Psoas muscle (tissue), 8 donors: ENCODE results near the gene PROSER1. TPM values are rescaled to one million over a fixed set of nuclear protein-coding genes. Genes with fewer than 3 reads are reported as not detected.

Source experiments
- ATAC-seq, 4 donors: fragments of 200-7000 bp; cut with Tn5 transposase; one replicate each; pipeline ENCODE4 v1.9.1; 2020; ENCODE audit warnings: moderate library complexity in 3 of 4, mild to moderate bottlenecking in 2 of 4
- DNase-seq, 2 donors: peaks; one replicate each; pipeline ENCODE4 v3.0.0-alpha.2; 2020
- H3K27ac ChIP-seq: fragments of 200-600 bp; one replicate; pipeline ENCODE4 v1.8.0; 2022
- H3K27me3 ChIP-seq, 3 donors: fragments of 200-600 bp in 1 of 3; one replicate each; pipeline versions ENCODE4 v1.6.1 to v1.8.0; 2013 to 2022; ENCODE audit warnings: low read length in 2 of 3, mild to moderate bottlenecking in 2 of 3, moderate library complexity in 1 of 3; ENCODE audit not compliant: insufficient read depth in 3 of 3
- H3K36me3 ChIP-seq, 2 donors: fragments of 200-600 bp in 1 of 2; one replicate each; pipeline versions ENCODE4 v1.6.1 to v1.8.0; 2013 to 2022; ENCODE audit warnings: low read depth in 1 of 2, mild to moderate bottlenecking in 1 of 2, moderate library complexity in 1 of 2; ENCODE audit not compliant: insufficient read depth in 1 of 2
- H3K4me1 ChIP-seq: fragments of 200-600 bp; one replicate; pipeline ENCODE4 v1.8.0; 2022
- H3K4me3 ChIP-seq: fragments of 200-600 bp; one replicate; pipeline ENCODE4 v1.8.0; 2022; ENCODE audit warnings: mild to moderate bottlenecking
- H3K9me3 ChIP-seq: fragments of 200-600 bp; one replicate; pipeline ENCODE4 v1.8.0; 2022
- CTCF ChIP-seq: fragments of 200-600 bp; IDR thresholded peaks from one replicate; pipeline ENCODE4 v1.8.0; 2022; ENCODE audit warnings: antibody characterized with exemption
- WGBS, 3 donors: extraction: QIAGEN DNeasy Blood & Tissue Kit; methylation state at CpG; one replicate each; pipeline versions ENCODE4 v1.1.6 to v1.1.7; 2013; 5-methylcytosine and 5-hydroxymethylcytosine counted together
- intact Hi-C, 2 donors: fragments of 100-400 bp; cut with DNase I; formaldehyde crosslinking; loops; one replicate each; pipeline versions ENCODE4 v1.11.0 to v1.14.2; 2022
- polyA plus RNA-seq, 3 donors: library from polyadenylated mRNA; stranded (reverse); fragments of 200-250 nt; gene quantifications; one replicate each; pipeline ENCODE4 v1.2.3, GENCODE V29; 2013
- total RNA-seq, 4 donors: library from RNA; stranded (reverse); fragmentation: NEBNext Ultra II Directional in 2 of 4; extraction: Animal tissue kit (Norgen Biotek cat#: 25700) in 2 of 4; gene quantifications; one replicate each; pipeline versions ENCODE4 v1.2.1 to v1.2.4, GENCODE V29; 2021 to 2023
- donor health status: healthy with polysubstance abuse.
- donor health status: DM: no; HTN: no; CAD: no; lungs with moderate emphysema.
- donor health status: Bipolar disorder and iron deficiency.
- donor health status: healthy.
- donor health status: DM: yes; HTN: yes; CAD: no.
- donor health status: DM: no; HTN: no; CAD: no.
- donor health status: DM: no; HTN: no; CAD: no.
- donor health status: DM: yes; HTN: yes; CAD: no.

The PROSER1 gene
- total and polyA plus RNA-seq, 7 donors = 3.4 to 19.2 (median 13.3) TPM

DNA sequence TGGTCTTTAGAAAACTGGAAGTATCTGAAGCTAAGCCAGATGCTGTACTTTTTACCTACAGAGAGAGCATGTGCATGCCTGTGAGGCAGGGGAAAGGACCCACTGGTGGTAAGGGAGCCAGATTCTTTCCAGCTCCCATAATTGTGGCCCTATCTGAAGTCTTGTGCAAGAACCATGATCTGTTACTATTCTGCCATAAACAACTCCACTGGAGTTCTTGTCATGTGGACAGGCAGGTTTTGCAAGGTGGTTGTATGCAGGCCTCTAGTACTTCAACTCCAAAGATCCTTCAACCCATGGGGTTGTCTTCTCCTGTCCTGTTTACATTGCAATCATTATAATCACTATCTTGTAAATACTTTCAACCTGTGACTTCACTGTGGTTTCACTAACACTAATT, 14.1 kb downstream of the PROSER1 start:
- H3K27ac ChIP-seq = no peak overlapping the region
- DNase-seq (no peak), ATAC-seq (no peak)
- no peak overlapping the region for H3K4me3 ChIP-seq
- intact Hi-C loops = loop anchor here in 1 of 2 donors (10.0 kb wide), 1 partner anchor 679 kb away; the partner anchor contains the start of gene UFM1
- no peak for TF ChIP-seq CTCF
- H3K36me3 ChIP-seq = peaks cover 0 to 90% of the 10 kb centered on the region in 2 donors
- H3K9me3 ChIP-seq = no peaks in the 10 kb centered on the region
- H3K27me3 ChIP-seq = no peaks in the 10 kb centered on the region
- H3K4me1 ChIP-seq = peaks cover 4% of the 10 kb centered on the region

- intact Hi-C loops = loop anchor here in 1 of 2 donors (10.0 kb wide), 1 partner anchor 679 kb away; the partner anchor contains the start of gene UFM1
- Histone ChIP-seq H3K9me3 (no peaks in the 10 kb centered on the region), H3K4me1 (peaks cover 4% of the 10 kb centered on the region), H3K27ac (no peak overlapping the region), H3K4me3 (no peak overlapping the region), H3K27me3 (no peaks in the 10 kb centered on the region), H3K36me3 (peaks cover 0 to 85% of the 10 kb centered on the region in 2 donors)
- DNase-seq = no peak
- no peak for TF ChIP-seq CTCF
- 81 to 89% (median 85%) methylated on average over 2 of the region's 2 CpGs for WGBS, 3 donors
- ATAC-seq = no peak
Measured at GRCh38 chr13:39023316-39023715, 14.6 kb downstream of the PROSER1 start.

DNA sequence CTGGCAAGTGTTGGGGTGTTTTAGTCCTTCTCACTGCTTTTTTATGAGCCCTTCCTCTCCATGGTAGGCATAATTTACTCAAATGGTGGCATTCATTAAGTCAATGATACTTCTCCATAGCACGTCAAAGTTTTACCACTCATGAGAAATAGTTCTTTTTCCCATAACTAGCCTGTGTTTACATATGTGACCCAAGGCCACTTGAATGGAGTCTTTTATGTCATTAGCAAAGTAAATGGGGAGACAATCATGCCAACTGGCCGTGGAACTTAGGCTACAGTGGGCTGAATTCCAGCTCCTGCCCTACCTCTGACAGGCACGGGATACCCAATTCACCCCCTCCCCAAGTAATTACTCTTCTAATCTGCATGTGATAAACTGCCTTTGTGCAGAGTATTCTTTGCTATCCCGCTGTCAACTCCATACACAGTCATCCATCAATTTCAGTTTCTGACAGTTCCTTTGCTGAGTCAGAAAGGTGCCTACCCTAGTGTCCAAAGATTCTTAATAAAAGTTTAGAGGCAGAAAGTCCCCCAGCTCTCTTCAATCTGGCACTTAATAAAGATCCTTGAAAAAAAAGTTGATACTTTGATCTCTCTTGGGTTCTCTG, 16.9 kb downstream of the PROSER1 start:
- WGBS, 3 donors = 82 to 89% (median 85%) methylated on average over 4 of the region's 4 CpGs
- Histone ChIP-seq H3K4me3 (no peak overlapping the region), H3K27ac (no peak overlapping the region), H3K36me3 (peaks cover 0 to 83% of the 10 kb centered on the region in 2 donors), H3K27me3 (no peaks in the 10 kb centered on the region), H3K9me3 (no peaks in the 10 kb centered on the region), H3K4me1 (peaks cover 12% of the 10 kb centered on the region)
- no peak for TF ChIP-seq CTCF
- no peak for DNase-seq
- ATAC-seq = no peak
- intact Hi-C loops = loop anchor here in 1 of 2 donors (10.0 kb wide), 1 partner anchor 676 kb away; the partner anchor contains the start of gene UFM1

- peak; percentile 51 for TF ChIP-seq CTCF
- Histone ChIP-seq H3K27me3 (no peaks in the 10 kb centered on the region), H3K27ac (peak overlapping the region; percentile 75), H3K9me3 (no peaks in the 10 kb centered on the region), H3K36me3 (peaks cover 0 to 83% of the 10 kb centered on the region in 2 donors), H3K4me3 (no peak overlapping the region), H3K4me1 (peaks cover 14% of the 10 kb centered on the region)
- 13 to 19% (median 14%) methylated on average over 2 of the region's 2 CpGs for WGBS, 3 donors
- intact Hi-C loops = loop anchor here in 1 of 2 donors (10.0 kb wide), 1 partner anchor 142 kb away; no protein-coding TSS in a partner anchor
- ATAC-seq (peak; percentile 80 to 92 (median 82)), DNase-seq (no peak)
Measured at GRCh38 chr13:39016787-39017186, 21.1 kb downstream of the PROSER1 start.
